Measurements from ENCODE around the gene OSBPL6. TPM values are rescaled to one million over a fixed set of nuclear protein-coding genes. Genes with fewer than 3 reads are reported as not detected.

The OSBPL6 gene
- total RNA-seq, 1 experiment from 2014 or later, result 2.1 TPM

GRCh38 chr2:178277741-178278197 is 83.5 kb downstream of the OSBPL6 start:
- no peaks in the 10 kb centered on the region for H3K36me3 ChIP-seq (ENCODE audit: control insufficient read depth, insufficient read depth, low read length)
- H3K4me3 ChIP-seq (ENCODE audit: low read depth in 2 of 2, low read length in 2 of 2), result no peak overlapping the region
- DNase-seq (ENCODE audit: low read depth, low spot score) (no peak), ATAC-seq (no peak)
- ChIA-PET POLR2A (no interaction called here), CTCF (no interaction called here)
- no peaks in the 10 kb centered on the region for H3K4me1 ChIP-seq (ENCODE audit: control insufficient read depth, insufficient read depth, low read length)
- intact Hi-C loops (cut with micrococcal nuclease; ENCODE audit: unreplicated experiment) (no loop called here), in situ Hi-C loops (cut with HindIII; ENCODE audit: low pct_unique_long_range_greater_than_20kb, low sequenced_read_pairs) (no loop called here)
- no peak overlapping the region for H3K27ac ChIP-seq (ENCODE audit: low read length)
- no peaks in the 10 kb centered on the region for H3K9me3 ChIP-seq (ENCODE audit: control insufficient read depth, insufficient read depth, low read depth, low read length)
- no peak for TF ChIP-seq TCF7L2 (IDR thresholded peaks at IDR 0.05; ENCODE audit: low read depth, low read length)
- no peaks in the 10 kb centered on the region; the same call in 1 of the 2 replicates for H3K27me3 ChIP-seq (ENCODE audit: control insufficient read depth, insufficient read depth, low read length)
- BruUV-seq (replicated peaks), result no TSS peak

GRCh38 chr2:178279142-178279541 is 84.8 kb downstream of the OSBPL6 start:
- ChIA-PET POLR2A (no interaction called here), CTCF (no interaction called here)
- H3K27me3 ChIP-seq (ENCODE audit: control insufficient read depth, insufficient read depth, low read length), result no peaks in the 10 kb centered on the region; the same call in 1 of the 2 replicates
- no peak overlapping the region for H3K27ac ChIP-seq (ENCODE audit: low read length)
- BruUV-seq (replicated peaks), result no TSS peak
- no peak for TF ChIP-seq POLR2AphosphoS5 (IDR thresholded peaks at IDR 0.05; ENCODE audit: low read depth, low read length)
- TF ChIP-seq SIN3A (IDR thresholded peaks at IDR 0.05; ENCODE audit: borderline replicate concordance, insufficient read depth, low read depth, low read length), result no peak
- TF ChIP-seq REST (IDR thresholded peaks at IDR 0.05; ENCODE audit: insufficient read depth in 1 of 2, low read depth in 2 of 2, low read length in 1 of 2), result no peak
- no peak for TF ChIP-seq TCF7L2 (IDR thresholded peaks at IDR 0.05; ENCODE audit: low read depth, low read length)
- no peak for TF ChIP-seq CTCF (IDR thresholded peaks at IDR 0.05)
- intact Hi-C loops (cut with micrococcal nuclease; ENCODE audit: unreplicated experiment), result no loop called here
- no peaks in the 10 kb centered on the region for H3K4me1 ChIP-seq (ENCODE audit: control insufficient read depth, insufficient read depth, low read length)
- in situ Hi-C loops (cut with HindIII; ENCODE audit: low pct_unique_long_range_greater_than_20kb, low sequenced_read_pairs), result no loop called here
- no peak overlapping the region for H3K4me3 ChIP-seq (ENCODE audit: low read depth in 2 of 2, low read length in 2 of 2)
- no peaks in the 10 kb centered on the region for H3K9me3 ChIP-seq (ENCODE audit: control insufficient read depth, insufficient read depth, low read depth, low read length)
- H3K36me3 ChIP-seq (ENCODE audit: control insufficient read depth, insufficient read depth, low read length), result no peaks in the 10 kb centered on the region
- no peak for DNase-seq (ENCODE audit: low read depth, low spot score)
- ATAC-seq, result no peak

GRCh38 chr2:178279636-178280035 is 85.3 kb downstream of the OSBPL6 start:
- Histone ChIP-seq H3K36me3 (ENCODE audit: control insufficient read depth, insufficient read depth, low read length) (no peaks in the 10 kb centered on the region), H3K9me3 (ENCODE audit: control insufficient read depth, insufficient read depth, low read depth, low read length) (no peaks in the 10 kb centered on the region), H3K27me3 (ENCODE audit: control insufficient read depth, insufficient read depth, low read length) (no peaks in the 10 kb centered on the region; the same call in 1 of the 2 replicates), H3K27ac (ENCODE audit: low read length) (no peak overlapping the region), H3K4me3 (ENCODE audit: low read depth in 2 of 2, low read length in 2 of 2) (no peak overlapping the region), H3K4me1 (ENCODE audit: control insufficient read depth, insufficient read depth, low read length) (no peaks in the 10 kb centered on the region)
- intact Hi-C loops (cut with micrococcal nuclease; ENCODE audit: unreplicated experiment) (loop anchor here (2.0 kb wide), 2 partner anchors 147 to 169 kb away; no protein-coding TSS in a partner anchor), in situ Hi-C loops (cut with HindIII; ENCODE audit: low pct_unique_long_range_greater_than_20kb, low sequenced_read_pairs) (no loop called here)
- ATAC-seq (no peak), DNase-seq (ENCODE audit: low read depth, low spot score) (no peak)
- CTCF ChIA-PET, result no interaction called here
- no TSS peak for BruUV-seq (replicated peaks)
- no peak for TF ChIP-seq SIN3A (IDR thresholded peaks at IDR 0.05; ENCODE audit: borderline replicate concordance, insufficient read depth, low read depth, low read length)
- TF ChIP-seq CTCF (IDR thresholded peaks at IDR 0.05), result no peak
- TF ChIP-seq POLR2AphosphoS5 (IDR thresholded peaks at IDR 0.05; ENCODE audit: low read depth, low read length), result no peak
- TF ChIP-seq TCF7L2 (IDR thresholded peaks at IDR 0.05; ENCODE audit: low read depth, low read length), result no peak
- no peak for TF ChIP-seq REST (IDR thresholded peaks at IDR 0.05; ENCODE audit: insufficient read depth in 1 of 2, low read depth in 2 of 2, low read length in 1 of 2)
- POLR2A ChIA-PET, result no interaction called here

Data from Panc1 (cell line).